CD4-positive, alpha-beta T cell treated with Interleukin-15 for 4 hours (primary cell): Measurements from ENCODE around the gene RAVER1.
"Not testable (repeated sequence)": the region's sequence is repeated elsewhere in the genome, so short reads cannot be mapped to it uniquely, and the experiment has no call there.

ENCODE experiments used
- DNase-seq: peaks from one replicate; pipeline ENCODE4 v3.0.0-alpha.2; 2020; ENCODE audit warnings: low spot score

Gene RAVER1

DNA sequence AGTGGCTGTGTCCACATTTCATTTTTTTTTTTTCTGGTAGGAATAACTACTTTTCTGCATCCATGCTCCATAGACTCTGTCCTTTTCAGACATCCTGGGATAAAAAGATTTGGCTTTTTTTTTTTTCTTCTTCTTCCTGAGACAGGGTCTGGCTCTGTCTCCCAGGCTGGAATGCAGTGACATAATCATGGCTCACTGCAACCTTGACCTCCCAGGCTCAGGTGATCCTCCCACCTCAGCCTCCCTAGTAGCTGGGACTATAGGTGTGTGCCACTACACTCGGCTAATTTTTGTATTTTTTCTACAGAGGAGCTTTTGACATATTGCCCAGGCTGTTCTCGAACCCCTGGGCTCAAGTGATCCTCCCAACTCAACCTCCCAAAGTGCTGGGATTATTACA, 10.2 kb upstream of the RAVER1 start:
- DNase-seq, result no peak

DNA sequence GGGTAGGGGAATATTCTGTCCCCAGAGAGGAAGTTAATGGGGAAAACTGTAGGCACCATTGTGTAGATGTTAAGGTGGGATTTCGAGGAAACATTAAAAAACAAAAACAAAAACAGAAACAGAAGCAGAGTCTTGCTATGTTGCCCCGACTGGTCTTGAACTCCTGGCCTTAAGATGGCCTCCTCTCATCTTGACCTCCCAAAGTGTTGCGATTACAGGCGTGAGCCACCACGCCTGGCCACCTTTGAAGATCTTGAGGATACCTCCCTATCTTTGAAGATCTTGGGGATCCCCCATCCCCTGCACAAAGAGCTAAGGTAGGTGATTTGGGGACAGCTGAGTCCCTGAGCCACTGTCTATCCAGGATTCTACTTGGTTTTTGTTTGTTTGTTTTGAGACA, 6.6 kb upstream of the RAVER1 start:
- DNase-seq, result no peak

DNA sequence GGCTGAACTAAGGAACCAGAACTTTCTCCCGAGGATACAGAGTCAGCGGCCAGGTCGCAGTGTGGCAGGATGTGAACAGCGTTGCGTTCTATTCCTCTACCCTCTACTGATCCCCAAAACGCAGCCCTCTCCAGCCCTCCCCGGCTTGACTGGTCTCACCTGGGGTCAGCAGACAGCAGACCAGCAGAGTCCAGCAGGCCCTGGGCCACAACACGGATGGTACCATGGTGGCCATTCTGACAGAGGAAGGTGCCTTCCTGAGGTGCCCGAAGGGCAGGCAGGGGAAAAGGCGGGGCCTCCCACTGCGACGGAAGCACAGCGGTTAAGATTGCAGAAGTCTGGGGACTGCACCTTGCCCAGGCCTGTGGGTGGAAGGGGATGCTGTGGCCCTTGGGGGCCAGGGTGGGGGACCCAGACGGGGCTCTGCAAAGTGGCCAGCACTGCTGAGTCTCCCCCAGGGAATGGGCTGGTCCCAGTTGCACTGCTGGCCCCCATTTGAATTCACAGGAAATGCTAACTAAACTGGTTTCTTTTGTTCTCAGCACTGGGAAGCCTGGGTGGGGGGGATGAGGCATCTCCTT, 6.1 kb upstream of the RAVER1 start, which contains the start of gene ICAM3:
ICAM3 (minus strand) TSS at position 245 of the 581 bp plus-strand sequence; CDS start at position 235, 10 bp downstream.
- peak; percentile 59 for DNase-seq

DNA sequence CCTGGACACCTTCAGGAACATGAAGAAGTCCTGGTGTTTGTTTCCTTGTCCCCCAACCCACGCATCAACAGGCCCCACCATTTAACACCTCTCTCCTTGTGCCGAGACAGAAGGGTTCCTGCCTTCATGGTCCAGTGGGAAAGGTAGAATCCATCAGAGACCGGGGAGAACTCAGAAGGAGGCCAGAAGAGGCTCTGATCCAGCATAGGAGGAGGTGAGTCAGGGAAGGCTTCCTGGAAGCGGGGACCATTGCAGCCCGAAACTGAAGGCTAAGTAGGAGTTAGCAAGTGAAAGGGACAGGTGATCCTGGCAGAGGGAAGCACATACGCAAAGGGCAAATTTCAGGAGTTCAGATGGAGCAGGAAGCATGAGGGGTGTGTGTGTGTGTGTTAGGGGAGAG, 5.6 kb upstream of the RAVER1 start:
- no peak for DNase-seq

DNA sequence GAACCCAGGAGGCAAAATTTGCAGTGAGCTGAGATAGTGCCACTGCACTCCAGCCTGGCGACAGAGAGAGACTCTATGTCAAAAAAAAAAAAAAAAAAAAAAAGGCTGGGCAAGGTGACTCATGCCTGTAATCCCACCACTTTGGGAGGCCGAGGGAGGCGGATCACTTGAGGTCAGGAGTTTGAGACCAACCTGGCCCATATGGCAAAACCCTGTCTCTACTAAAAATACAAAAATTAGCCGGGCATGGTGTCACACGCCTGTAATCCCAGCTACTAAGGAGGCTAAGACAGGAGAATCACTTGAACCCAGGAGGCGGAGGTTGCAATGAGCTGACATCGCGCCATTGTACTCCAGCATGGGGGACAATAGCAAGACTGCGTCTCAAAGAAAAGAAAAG, 3.4 kb upstream of the RAVER1 start:
- not testable (repeated sequence) for DNase-seq

DNA sequence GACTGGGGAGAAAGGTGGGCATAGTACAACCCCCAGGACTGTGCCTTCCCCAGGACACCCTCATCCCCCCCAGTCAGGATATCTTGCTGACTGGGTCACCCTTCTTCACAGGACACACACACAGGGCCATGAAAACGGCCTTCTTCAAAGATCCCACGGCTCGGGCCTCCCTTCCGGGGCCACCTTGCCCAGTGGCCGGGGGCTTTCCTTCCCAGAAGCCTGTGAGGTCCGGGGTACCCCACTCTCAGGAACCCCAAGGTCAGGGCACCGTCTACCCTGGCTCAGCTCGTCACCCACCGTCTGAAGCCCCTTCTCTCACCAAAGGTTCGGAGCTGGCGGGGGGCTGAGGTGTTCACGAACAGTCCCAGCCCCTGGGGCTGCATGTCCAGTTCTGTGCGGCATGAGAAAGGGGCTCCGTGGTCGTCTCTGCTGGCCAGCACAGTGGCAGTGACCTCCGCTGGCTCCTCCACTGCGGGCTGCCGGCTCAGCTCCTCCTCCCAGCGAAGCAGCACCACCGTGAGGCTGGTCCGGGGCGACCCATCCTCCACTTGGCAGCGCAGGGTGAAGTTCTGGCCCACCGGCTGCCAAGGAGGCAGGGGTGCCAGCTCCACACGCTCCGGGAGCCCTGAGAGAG, 2.1 kb upstream of the RAVER1 start:
- no peak for DNase-seq

DNA sequence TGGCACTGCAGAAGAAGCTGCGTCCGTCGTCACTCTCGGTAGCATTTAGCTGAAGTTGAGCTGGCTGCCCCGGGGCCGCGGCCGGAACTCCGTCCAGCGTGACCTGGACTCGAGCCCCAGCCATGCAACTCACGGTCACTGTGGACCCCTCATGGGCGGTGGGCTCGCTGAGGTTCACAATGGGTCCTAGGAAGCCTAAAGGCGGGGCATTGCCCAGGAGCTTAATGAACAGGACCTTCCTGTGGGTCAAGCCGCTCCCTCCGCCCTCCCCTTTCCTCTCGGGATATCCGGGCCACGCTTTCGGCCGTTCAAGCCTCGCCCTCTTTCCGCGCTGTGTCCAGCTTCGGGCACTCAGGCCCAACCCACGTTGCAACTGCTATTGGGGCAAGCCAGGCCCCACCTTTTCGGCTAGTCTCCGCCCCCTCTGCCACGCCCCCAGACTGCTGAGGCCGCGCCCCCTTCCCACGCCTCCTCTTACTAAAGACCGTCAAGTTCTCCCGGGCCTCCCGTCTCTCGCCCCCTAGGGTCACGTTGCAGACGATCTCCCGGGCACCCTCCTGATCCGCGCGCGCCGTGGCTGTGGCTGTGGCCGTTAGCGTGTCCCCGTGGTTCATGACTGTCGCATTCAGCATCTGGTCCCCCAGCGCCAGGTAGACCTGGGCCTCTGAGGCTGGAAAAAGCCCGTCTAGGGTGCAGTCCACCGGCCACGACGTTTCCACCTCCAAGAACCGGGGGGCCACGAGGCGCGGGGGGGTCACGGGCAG, 1.4 kb upstream of the RAVER1 start:
- DNase-seq, result no peak

DNA sequence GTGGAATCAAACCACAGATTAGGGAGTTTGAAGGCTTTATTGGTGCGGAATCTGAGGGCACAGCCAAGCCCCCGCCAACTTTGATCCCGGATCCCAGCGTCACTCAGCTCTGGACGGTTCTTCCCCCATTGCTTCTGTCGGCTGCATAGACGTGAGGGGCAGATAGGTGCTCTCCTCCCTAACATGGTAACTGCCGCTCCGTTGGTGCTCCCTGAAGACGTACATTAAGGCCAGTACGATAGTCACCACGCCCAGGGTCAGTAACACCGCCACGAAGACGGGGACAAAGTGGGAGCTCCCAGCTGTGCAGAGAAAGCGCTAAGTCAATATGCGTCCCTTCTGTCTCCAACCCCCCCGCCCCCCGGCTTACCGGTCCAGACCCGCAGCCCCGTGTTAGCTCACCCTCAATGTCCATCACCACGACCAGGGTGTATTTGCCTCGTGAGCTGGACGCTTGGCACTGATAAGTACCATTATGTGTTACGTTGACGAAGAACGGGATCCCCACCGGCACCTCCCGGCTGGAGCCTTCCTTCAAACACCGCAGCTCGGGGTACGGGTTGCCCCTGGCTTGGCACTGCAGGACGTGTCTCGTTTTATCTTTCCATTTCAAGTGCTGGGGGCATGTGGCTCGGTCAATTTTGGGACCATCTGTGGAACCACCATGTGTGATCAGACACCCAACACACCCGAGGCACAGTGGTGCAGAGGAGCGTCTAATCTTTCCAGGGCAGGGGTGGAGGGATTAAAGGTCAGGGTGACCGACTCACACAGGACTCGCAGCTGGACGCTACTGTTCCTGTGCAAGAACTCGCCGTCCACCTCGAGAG, 644 bp upstream of the RAVER1 start:
- no peak for DNase-seq

DNA sequence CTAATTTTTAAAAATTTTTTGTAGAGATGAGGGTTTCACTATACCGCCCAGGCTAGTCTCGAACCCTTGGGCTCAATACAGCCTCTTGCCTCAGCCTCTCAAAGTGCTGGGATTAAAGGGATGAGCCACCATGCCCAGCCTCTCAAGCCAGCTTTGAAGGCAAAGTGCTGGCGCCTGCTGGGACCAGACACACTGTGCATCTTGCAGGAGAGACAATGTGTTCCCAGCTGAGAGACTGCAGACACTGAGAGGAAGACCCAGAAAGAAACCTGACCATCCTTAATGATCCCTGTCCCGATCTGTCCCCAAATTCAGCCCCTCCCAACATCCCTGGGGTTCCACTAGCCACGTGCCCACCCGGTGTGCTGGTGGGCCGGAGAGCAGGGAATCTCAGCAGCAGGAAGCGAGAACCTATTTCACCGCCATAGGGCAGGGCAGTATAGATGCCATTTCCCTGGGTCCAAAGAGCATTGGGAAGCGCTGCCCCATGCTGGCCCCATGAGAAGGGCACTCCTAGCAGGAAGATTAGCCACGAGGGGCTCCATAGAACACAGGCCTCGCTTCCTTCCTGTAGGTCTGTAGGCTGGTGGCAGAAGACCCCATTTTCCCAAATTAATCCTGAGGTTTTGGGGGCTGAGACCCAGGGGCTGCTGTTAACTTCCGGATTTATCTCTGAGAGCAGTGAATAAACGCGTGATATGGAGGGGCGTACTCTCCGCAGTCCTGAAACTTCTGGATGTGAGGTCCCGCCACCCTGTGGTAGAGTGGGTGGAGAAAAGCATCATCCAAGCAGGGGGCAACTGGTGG, 968 bp downstream of the RAVER1 start:
- no peak for DNase-seq

DNA sequence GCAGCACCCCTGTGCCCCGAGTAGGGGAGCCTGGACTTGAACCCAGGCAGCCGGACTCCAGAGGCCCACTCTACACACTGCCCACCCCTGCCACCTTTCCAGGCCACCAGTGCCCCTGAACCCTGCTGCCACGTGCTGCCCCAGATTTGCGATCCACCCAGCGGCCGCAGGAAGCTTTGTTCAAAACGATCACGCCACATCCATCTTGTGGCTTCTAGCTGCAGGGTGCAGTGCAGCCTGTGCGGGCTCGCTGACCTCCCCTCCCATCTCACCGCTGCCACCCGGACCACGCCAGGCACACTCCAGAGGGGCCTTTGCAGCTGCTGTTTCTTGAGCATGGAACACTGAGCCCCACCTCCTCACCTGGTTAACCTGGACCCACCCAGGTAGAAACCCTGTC, 3.8 kb downstream of the RAVER1 start:
- DNase-seq, result no peak

DNA sequence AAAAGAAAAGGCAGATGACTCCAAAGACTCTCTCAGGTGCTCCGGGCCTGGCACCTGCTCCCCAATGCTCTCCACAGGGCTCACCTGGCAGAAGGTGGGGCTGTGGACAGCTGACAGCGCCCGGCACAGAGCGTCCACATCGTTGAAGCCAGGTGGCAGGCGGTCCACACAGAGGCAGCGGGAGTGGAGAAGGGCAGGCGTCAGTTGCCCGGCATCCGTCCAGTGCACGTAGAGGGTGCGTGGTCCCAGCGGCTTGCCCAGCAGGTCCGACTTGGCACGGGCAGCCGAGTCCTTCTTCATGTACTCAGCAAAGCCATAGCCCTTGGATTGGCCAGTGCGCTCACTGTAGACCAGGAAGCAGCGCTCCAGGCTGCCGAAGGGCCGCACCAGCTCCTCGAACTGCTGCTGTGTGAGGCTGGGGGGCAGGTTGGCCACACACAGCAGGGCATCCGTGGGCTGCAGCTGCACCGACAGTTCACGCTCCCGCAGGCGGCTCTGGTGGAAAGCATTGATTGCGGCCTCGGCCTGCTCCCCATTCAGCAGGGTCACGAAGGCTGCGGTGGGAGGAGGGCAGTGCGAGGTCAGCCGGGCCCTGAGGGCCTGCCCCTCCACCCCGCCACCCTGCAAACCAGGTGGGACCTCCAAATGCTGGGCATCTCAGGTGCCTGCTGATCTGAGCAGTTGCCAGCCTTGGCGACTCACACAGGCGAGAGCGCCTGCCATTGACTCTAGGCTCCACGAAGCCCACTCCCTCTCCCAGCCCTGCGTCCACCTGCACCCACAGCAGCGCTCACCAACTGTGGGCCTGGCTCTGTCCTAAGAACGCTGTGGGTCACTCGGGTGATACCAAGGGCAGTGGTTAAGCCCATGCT, 4.5 kb downstream of the RAVER1 start:
- DNase-seq, result no peak

DNA sequence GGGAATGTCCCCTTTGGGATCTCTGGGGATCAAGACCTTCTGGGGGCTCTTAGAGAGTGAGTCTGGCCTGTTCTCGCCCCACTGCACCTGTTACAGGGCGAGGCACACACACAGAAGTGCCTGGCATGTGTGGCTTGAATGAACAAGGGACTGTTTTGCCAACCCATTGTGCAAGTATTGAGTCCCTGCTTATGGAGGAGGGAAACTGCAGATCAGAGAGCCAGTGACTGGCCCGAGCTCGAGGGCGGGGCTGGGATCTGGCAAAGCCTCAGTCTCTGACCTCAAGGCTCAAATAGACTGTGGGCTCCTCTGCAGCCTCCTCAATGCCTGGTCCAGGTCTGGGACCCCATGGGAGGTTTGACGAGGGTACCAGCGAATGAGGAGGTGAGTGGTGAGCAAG, 5.5 kb downstream of the RAVER1 start:
- no peak for DNase-seq

DNA sequence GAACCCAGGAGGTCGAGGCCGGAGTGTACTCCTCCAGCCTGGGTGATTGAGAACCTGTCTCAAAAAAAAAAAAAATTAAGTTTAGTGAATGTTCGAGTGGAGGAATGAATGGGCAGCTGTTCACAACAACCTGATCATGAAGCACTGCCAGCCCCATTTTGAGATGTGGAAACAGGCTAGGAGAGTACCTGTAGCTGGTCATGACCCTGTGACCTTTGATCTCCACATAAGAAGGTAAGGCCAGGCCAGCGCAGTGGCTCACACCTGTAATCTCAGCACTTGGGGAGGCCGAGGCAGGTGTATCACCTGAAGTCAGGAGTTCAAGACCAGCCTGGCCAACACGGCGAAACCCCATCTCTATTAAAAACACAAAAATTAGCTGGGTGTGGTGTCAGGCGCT, 7.6 kb downstream of the RAVER1 start:
- no peak for DNase-seq

DNA sequence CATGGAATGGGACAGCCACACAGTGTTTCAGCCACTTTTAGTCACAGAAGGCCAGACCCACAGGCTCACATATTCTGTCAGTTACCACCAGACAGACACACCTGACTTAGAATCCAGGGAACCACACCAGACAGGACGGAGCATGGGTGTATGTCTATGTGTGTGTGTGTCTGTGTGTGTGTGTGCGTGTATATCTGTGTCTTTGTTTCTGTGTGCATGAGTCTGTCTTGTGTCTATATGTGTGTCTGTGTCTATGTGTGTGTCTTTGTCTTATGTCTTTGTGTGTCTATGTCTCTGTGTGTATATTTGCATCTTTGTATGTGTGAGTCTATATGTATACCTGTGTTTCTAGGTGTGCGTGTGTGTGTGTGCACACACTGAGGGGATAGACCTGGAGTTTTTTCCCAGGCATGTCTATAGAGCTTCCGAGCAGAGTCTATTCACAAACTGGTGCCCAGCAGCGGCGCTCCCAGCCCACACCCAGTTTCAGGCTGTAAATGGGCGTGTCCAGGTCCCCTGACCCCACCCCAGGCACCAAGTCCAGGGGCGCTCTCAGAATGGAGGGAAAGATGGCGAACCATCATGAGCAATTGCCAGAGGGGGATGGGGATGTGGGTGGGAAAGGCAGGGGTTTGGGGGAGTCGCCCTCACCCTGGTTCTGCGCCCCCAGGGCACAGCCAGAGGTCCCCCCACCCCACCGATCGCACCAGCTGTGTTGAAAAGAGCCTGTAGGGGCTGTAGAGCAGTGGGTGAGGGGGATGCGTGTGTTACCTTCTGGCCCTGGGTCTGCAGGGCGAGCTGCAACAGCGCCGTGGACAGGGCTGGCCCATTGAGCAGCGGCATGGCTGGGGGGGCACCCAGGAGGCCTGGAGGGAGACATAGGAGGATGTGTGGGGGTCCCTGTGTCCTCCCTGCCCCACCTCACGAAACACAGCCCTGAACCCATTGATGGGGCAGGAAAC, 11.2 kb downstream of the RAVER1 start:
- DNase-seq, result no peak

DNA sequence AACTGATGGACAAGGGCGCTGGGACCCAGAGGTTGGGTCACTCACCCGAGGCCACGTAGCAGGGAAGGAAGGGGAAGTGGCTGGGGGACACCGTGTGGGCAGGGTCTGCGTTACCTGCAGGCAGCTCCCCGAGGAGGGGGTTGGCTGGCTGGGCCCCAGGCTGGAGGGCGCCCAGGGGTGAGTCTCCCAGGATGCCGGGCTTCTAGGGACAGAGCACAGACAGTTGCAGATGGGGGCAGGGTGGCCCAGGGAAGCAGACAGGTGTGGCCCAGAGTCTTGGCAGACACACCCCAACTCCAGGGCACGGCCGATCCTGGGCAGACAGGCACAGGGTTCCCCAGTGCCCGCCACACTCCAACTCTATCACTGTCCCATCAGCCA, 11.9 kb downstream of the RAVER1 start:
- DNase-seq, result no peak

DNA sequence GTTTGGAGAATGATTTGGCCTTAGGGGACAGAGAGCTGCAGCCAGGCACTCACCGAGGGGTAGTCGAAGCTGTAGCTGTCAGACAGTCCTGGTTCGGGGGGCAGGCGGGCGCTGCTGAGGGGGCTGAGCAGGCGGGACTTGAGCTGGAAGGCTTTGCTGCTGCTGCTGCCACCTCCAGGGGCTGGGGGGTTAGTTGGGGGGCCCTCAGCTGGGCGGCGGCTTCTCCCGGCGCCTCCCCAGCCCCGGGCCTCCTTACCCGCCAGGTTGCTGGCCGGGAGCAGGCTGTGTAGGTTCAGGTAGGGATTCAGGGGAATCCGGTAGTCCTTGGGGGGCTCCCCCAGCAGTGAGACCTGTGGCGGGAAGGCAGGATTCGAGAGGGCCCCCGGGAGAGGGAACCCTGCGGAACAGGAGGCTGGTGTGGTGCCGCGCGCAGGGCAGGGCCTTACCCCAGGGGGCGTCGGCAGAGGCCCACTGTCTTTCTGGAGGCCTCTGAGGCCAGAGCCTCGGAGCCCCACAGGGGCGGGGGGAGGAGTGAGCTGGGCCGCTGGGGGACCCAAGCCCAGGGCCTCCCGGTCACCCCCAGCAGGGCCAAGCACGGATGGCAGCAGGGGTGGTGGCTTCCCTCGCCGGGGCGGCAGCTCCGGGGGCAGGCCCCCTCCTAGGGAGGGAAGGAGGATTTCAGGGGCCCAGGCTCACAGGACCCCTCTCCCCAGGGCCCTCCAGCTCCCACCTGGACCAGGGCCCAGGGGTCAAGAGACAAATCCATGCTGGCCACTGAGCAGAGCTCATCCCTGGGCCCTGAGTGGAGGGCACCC, 12.5 kb downstream of the RAVER1 start:
- DNase-seq, result no peak

DNA sequence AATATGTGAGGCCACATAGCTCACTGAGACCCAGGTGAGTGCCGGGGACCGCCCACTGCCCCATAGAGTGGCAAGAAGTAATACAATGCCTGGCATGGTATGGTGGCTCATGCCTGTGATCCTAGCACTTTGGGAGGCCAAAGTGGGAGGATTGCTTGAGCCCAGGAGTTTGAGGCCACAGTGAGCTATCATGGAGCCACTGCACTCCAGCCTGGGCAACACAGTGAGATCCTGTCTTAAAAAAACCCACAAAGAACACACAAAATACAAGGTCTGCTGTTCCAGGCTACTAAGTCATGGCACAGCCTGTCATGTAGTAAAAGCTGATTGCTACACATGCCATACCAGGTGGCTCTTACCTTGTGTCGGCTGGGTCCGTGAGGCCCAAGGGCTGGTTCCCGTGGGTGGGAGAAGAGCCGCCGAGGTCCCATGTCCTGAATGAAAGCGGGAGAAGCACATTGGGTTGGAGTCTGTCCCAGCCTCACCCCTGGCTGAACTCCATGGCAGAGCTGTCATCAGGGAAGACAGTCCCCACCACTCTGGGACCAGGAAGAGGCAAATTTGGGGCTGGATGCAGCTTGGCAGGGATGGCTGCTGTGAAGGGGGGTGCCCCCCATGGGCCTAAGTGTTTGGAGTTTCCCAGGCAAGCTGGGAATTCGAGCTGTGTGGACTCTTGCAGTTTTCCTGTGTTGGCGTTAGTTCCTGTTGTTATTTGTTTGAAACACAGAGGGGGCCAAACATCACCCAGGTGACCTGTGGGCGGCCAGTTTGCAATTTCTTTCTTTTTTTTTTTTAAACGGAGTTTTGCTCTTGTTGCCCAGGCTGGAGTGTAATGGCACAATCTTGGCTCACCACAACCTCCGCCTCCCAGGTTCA, 14.3 kb downstream of the RAVER1 start:
- no peak for DNase-seq
